PC-3 (cell line): ENCODE data around the gene MEGF9.

Source experiments
- CTCF ChIP-seq: fragments of 300-600 bp; sonication (generic); conservative IDR thresholded peaks from 2 replicates; pipeline ENCODE4 v1.5.1; 2017; ENCODE audit warnings: antibody characterized with exemption, low read depth, mild to moderate bottlenecking, low read length
- EZH2 ChIP-seq: fragments of 300-600 bp; sonication (generic); IDR thresholded peaks from one replicate; pipeline ENCODE4 v1.6.1; 2017; ENCODE audit warnings: antibody characterized with exemption, mild to moderate bottlenecking, low read length; ENCODE audit not compliant: unreplicated experiment

- TF ChIP-seq CTCF: no peak
- no peak for TF ChIP-seq EZH2
Observed at GRCh38 chr9:120655005-120655622, 59.2 kb downstream of the MEGF9 start.
